Measurements from ENCODE around the gene JMY. TPM values are rescaled to one million over a fixed set of nuclear protein-coding genes. Genes with fewer than 3 reads are reported as not detected.

Gene JMY
- total RNA-seq, 1 experiment from 2014 or later: 4.3 TPM

DNA sequence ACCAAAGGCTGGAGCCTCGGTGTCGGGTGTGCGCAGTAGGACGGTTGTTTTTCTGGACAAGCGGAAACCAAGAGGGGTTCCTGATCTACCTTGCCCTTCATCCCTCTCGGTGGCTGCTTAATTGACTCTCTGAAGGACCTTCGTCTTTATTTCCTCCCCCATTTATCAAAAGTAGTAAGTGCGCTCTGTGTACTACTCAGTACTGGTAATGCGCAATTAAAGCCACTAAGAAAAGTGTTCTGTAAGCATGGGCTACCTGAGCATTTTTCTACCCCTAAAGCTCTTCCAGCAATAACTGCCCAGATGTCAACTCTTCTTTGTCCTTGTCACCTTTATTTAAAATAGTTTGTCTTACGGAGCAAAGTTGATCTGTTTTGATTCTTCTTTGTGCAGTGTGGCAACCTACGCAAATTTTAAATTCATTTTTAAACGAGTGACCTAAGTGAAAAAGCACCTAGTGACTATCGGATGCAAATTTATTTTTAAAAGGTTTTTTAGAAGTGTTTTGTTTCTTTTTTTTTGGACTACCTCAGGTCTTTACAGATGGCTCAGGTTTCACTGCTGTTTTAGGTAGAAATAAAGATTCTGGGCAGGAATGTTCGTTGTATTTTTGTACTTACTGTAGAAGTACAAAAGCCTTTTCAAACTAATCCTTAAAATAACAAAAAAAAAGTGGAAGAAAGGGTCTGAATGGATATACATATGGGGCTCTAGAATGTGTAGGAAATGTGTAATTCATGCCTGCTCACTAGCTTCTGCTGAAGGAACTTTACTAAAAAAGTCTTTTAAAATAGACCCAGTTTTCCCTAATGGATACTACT lies 2.0 kb downstream of the JMY start:
- peak overlapping the region; percentile 79 for H2AFZ ChIP-seq (ENCODE audit: low read length)
- CTCF ChIA-PET: interaction anchor here (0.7 to 1.1 kb wide), 2 partner anchors 37 to 105 kb away, joined by 3 to 19 read pairs; no protein-coding TSS in a partner anchor
- BruUV-seq (replicated peaks): TSS peak; percentile 27
- no peak for DNase-seq
- H3K9me3 ChIP-seq (ENCODE audit: low read length): no peaks in the 10 kb centered on the region
- peaks cover 67% of the 10 kb centered on the region for H3K79me2 ChIP-seq (ENCODE audit: low read length)
- TF ChIP-seq EZH2phosphoT487 (IDR thresholded peaks at IDR 0.05; ENCODE audit: borderline replicate concordance, low read length) (no peak), EZH2 (IDR thresholded peaks at IDR 0.05; ENCODE audit: low read length, unreplicated experiment) (no peak)
- TF ChIP-seq, protein P1, sequence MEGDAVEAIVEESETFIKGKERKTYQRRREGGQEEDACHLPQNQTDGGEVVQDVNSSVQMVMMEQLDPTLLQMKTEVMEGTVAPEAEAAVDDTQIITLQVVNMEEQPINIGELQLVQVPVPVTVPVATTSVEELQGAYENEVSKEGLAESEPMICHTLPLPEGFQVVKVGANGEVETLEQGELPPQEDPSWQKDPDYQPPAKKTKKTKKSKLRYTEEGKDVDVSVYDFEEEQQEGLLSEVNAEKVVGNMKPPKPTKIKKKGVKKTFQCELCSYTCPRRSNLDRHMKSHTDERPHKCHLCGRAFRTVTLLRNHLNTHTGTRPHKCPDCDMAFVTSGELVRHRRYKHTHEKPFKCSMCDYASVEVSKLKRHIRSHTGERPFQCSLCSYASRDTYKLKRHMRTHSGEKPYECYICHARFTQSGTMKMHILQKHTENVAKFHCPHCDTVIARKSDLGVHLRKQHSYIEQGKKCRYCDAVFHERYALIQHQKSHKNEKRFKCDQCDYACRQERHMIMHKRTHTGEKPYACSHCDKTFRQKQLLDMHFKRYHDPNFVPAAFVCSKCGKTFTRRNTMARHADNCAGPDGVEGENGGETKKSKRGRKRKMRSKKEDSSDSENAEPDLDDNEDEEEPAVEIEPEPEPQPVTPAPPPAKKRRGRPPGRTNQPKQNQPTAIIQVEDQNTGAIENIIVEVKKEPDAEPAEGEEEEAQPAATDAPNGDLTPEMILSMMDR (conservative IDR thresholded peaks at IDR 0.05; ENCODE audit: low read depth, low read length): no peak
- H3K4me3 ChIP-seq (ENCODE audit: low read length): peak overlapping the region; percentile 81
- peak; percentile 1 for ATAC-seq
- H3K4me2 ChIP-seq (ENCODE audit: low read length): peak overlapping the region; percentile 95
- H3F3A ChIP-seq (ENCODE audit: low read length, unreplicated experiment): no peaks in the 10 kb centered on the region
- intact Hi-C loops (cut with micrococcal nuclease): loop anchor here (2.0 kb wide), 1 partner anchor 227 kb away; no protein-coding TSS in a partner anchor
- peak overlapping the region; percentile 4 for H3K27ac ChIP-seq (ENCODE audit: low read length)
- no peaks in the 10 kb centered on the region for H3K36me3 ChIP-seq (ENCODE audit: low read depth, low read length)
- H3K27me3 ChIP-seq (ENCODE audit: low read length): no peaks in the 10 kb centered on the region
- 0 out of 2 replicates have a peak, but pooled peaks cover 4% of the 10 kb centered on the region for H4K20me1 ChIP-seq (ENCODE audit: low read length)
- peak overlapping the region; percentile 73 for H3K9ac ChIP-seq (ENCODE audit: low read length)
- POLR2A ChIA-PET (ENCODE audit: unreplicated experiment): no interaction called here
- no peaks in the 10 kb centered on the region for H3K9me2 ChIP-seq (replicated peaks; ENCODE audit: low read length)
- peaks cover 25% of the 10 kb centered on the region for H3K4me1 ChIP-seq (ENCODE audit: insufficient read depth, low read length)

DNA sequence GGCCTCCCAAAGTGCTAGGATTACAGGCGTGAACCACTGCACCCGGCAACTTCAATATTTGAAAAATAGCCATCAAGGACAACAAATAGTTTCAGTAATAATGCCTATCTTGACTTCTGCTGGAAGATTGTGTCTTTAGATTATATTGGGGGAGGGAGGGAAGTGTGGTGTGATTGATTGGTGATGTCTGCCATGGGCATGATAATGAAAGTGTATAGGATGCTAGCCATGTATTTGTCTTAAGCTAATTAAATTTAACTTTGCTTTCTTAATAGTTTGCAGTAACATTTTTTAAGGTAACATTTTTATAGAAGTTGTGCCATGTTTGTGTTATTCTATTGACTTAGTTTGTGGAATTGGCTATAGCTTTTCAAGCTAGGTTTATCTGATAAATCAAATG lies 4.6 kb downstream of the JMY start:
- ChIA-PET POLR2A (ENCODE audit: unreplicated experiment) (interaction anchor here (0.7 kb wide), 1 partner anchor 264 kb away, joined by 6 read pairs; no protein-coding TSS in a partner anchor), CTCF (no interaction called here)
- peaks cover 26% of the 10 kb centered on the region for H3K4me1 ChIP-seq (ENCODE audit: insufficient read depth, low read length)
- H3K36me3 ChIP-seq (ENCODE audit: low read depth, low read length): no peaks in the 10 kb centered on the region
- peak overlapping the region; percentile 24; the same call in 1 of the 2 replicates for H3K27ac ChIP-seq (ENCODE audit: low read length)
- no peak overlapping the region for H3K9ac ChIP-seq (ENCODE audit: low read length)
- H4K20me1 ChIP-seq (ENCODE audit: low read length): 0 out of 2 replicates have a peak, but pooled peaks cover 4% of the 10 kb centered on the region
- no TSS peak for BruUV-seq (replicated peaks)
- no peaks in the 10 kb centered on the region for H3K27me3 ChIP-seq (ENCODE audit: low read length)
- no peaks in the 10 kb centered on the region for H3K9me2 ChIP-seq (replicated peaks; ENCODE audit: low read length)
- DNase-seq (no peak), ATAC-seq (no peak)
- TF ChIP-seq, protein P1 (conservative IDR thresholded peaks at IDR 0.05; ENCODE audit: low read depth, low read length): no peak
- TF ChIP-seq EZH2 (IDR thresholded peaks at IDR 0.05; ENCODE audit: low read length, unreplicated experiment) (no peak), EZH2phosphoT487 (IDR thresholded peaks at IDR 0.05; ENCODE audit: borderline replicate concordance, low read length) (no peak)
- no peak overlapping the region for H2AFZ ChIP-seq (ENCODE audit: low read length)
- peak overlapping the region; percentile 73 for H3K4me2 ChIP-seq (ENCODE audit: low read length)
- intact Hi-C loops (cut with micrococcal nuclease): loop anchor here (2.0 kb wide), 1 partner anchor 272 kb away; no protein-coding TSS in a partner anchor
- H3K4me3 ChIP-seq (ENCODE audit: low read length): peak overlapping the region; percentile 48; the same call in 1 of the 2 replicates
- no peaks in the 10 kb centered on the region for H3K9me3 ChIP-seq (ENCODE audit: low read length)
- H3K79me2 ChIP-seq (ENCODE audit: low read length): peaks cover 92% of the 10 kb centered on the region
- H3F3A ChIP-seq (ENCODE audit: low read length, unreplicated experiment): no peaks in the 10 kb centered on the region
